Neural cell (in vitro differentiated cells): ENCODE results near the gene DDX47. TPM values are rescaled to one million over a fixed set of nuclear protein-coding genes. Genes with fewer than 3 reads are reported as not detected.

ENCODE experiments used
- H2AFZ ChIP-seq: fragments of 200-600, 300-800 bp; sonication (generic), shearing (Covaris generic); 2 replicates; pipeline ENCODE4 v1.6.0; 2014; ENCODE audit warnings: low read depth, mild to moderate bottlenecking, antibody characterized with exemption, low read length, moderate library complexity
- H3F3A ChIP-seq: fragments of 200-600 bp; shearing (Covaris generic); 2 replicates; pipeline ENCODE4 v1.6.1; 2016; ENCODE audit warnings: mild to moderate bottlenecking, moderate library complexity, mixed read lengths, antibody characterized with exemption, low read length; ENCODE audit not compliant: insufficient read depth, poor library complexity, severe bottlenecking
- H3K27ac ChIP-seq: fragments of 200-600, 300-800 bp; sonication (generic), shearing (Covaris generic); 2 replicates; pipeline ENCODE4 v1.5.1; 2014; ENCODE audit warnings: mild to moderate bottlenecking, low read length, moderate library complexity
- H3K27me3 ChIP-seq: fragments of 300-800, 200-600 bp; sonication (generic), shearing (Covaris generic); 2 replicates; pipeline ENCODE4 v1.6.0; 2014; ENCODE audit warnings: mild to moderate bottlenecking, low read depth, low read length, moderate library complexity; ENCODE audit not compliant: insufficient read depth
- H3K36me3 ChIP-seq: fragments of 300-800, 200-600 bp; sonication (generic), shearing (Covaris generic); 2 replicates; pipeline ENCODE4 v1.5.1; 2014; ENCODE audit warnings: mild to moderate bottlenecking, antibody characterized with exemption, low read length, moderate library complexity; ENCODE audit not compliant: insufficient read depth
- H3K4me2 ChIP-seq: fragments of 300-800, 200-600 bp; sonication (generic), shearing (Covaris generic); 2 replicates; pipeline ENCODE4 v1.6.0; 2014; ENCODE audit warnings: mild to moderate bottlenecking, low read length
- H3K4me3 ChIP-seq: fragments of 300-800, 200-600 bp; sonication (generic), shearing (Covaris generic); 2 replicates; pipeline ENCODE4 v1.5.1; 2014; ENCODE audit warnings: mild to moderate bottlenecking, low read length, moderate library complexity
- H3K79me2 ChIP-seq: fragments of 200-600 bp; shearing (Covaris generic); replicated peaks from 2 replicates; pipeline ENCODE4 v1.6.0; 2014; ENCODE audit warnings: mild to moderate bottlenecking, low read length, moderate library complexity; ENCODE audit not compliant: insufficient read depth
- H3K9ac ChIP-seq: fragments of 300-800, 200-600 bp; sonication (generic), shearing (Covaris generic); 2 replicates; pipeline ENCODE4 v1.6.1; 2016; ENCODE audit warnings: mild to moderate bottlenecking, low read length, mixed read lengths
- H3K9me2 ChIP-seq: fragments of 200-600 bp; shearing (Covaris generic); 2 replicates; pipeline ENCODE4 v1.6.1; 2016; ENCODE audit warnings: mild to moderate bottlenecking, low read length, mixed read lengths; ENCODE audit not compliant: insufficient read depth
- H3K9me3 ChIP-seq: fragments of 200-600, 300-800 bp; sonication (generic), shearing (Covaris generic); 2 replicates; pipeline ENCODE4 v1.6.1; 2016; ENCODE audit warnings: mild to moderate bottlenecking, mixed run types, low read length, moderate library complexity, mixed read lengths
- H4K20me1 ChIP-seq: fragments of 200-600 bp; shearing (Covaris generic); 2 replicates; pipeline ENCODE4 v1.6.1; 2016; ENCODE audit warnings: mild to moderate bottlenecking, mixed run types; ENCODE audit not compliant: insufficient read depth
- CTCF ChIP-seq: fragments of 450-650 bp; IDR thresholded peaks from 2 replicates; pipeline ENCODE4 v1.5.1; 2014; ENCODE audit warnings: antibody characterized with exemption, mild to moderate bottlenecking, moderate library complexity; ENCODE audit not compliant: poor library complexity, severe bottlenecking
- EP300 ChIP-seq: fragments of 450-650 bp; conservative IDR thresholded peaks from 2 replicates; pipeline ENCODE4 v1.6.1; 2014; ENCODE audit warnings: antibody characterized with exemption, mild to moderate bottlenecking, moderate library complexity; ENCODE audit not compliant: poor library complexity, severe bottlenecking
- EZH2 ChIP-seq: fragments of 200-600, 300-800 bp; shearing (Covaris generic), sonication (generic); IDR thresholded peaks from 2 replicates; pipeline ENCODE4 v1.6.1; 2014; ENCODE audit warnings: antibody characterized with exemption, low read length, borderline replicate concordance, mild to moderate bottlenecking; ENCODE audit not compliant: insufficient read depth, poor library complexity, severe bottlenecking
- MXI1 ChIP-seq: fragments of 450-650 bp; conservative IDR thresholded peaks from 2 replicates; pipeline ENCODE4 v1.6.1; 2014; ENCODE audit warnings: antibody characterized with exemption, mild to moderate bottlenecking; ENCODE audit not compliant: poor library complexity, severe bottlenecking
- POLR2AphosphoS5 ChIP-seq: IDR thresholded peaks from 2 replicates; pipeline ENCODE4 v1.6.1; 2012
- RAD21 ChIP-seq: fragments of 450-650 bp; conservative IDR thresholded peaks from 2 replicates; pipeline ENCODE4 v1.6.1; 2014; ENCODE audit warnings: antibody characterized with exemption, mild to moderate bottlenecking, moderate library complexity
- REST ChIP-seq: IDR thresholded peaks from 2 replicates; pipeline ENCODE4 v1.6.1; 2012; ENCODE audit warnings: borderline replicate concordance
- SMC3 ChIP-seq: fragments of 450-650 bp; conservative IDR thresholded peaks from 2 replicates; pipeline ENCODE4 v1.6.1; 2014; ENCODE audit warnings: antibody characterized with exemption, mild to moderate bottlenecking, moderate library complexity; ENCODE audit not compliant: poor library complexity
- TAF1 ChIP-seq: IDR thresholded peaks from 2 replicates; pipeline ENCODE4 v1.6.1; 2012; ENCODE audit warnings: low read depth
- polyA plus RNA-seq: library from polyadenylated mRNA; depleted of rRNA; stranded (reverse); fragments of >200 nt; gene quantifications from 2 replicates; pipeline ENCODE4 v1.2.3, GENCODE V29; 2014

Gene DDX47
- polyA plus RNA-seq, 1 donor from 2014 or later, result 97.6 TPM

GRCh38 chr12:12784911-12785814, 28.0 kb upstream of the DDX47 start, which contains the start of gene APOLD1:
APOLD1 (plus strand) TSS chr12:12785659; CDS start chr12:12785692, 33 bp downstream.
- H3K27ac ChIP-seq, result no peak within 1 kb of the TSS
- no peaks in the 10 kb centered on the region for H4K20me1 ChIP-seq

More at GRCh38 chr12:12784911-12785814, 28.0 kb upstream of the DDX47 start, which contains the start of gene APOLD1:
- no peaks in the 10 kb centered on the region for H3F3A ChIP-seq
- no peak within 1 kb of the TSS for H3K9ac ChIP-seq
- no peak within 1 kb of the TSS for H3K4me2 ChIP-seq
- no peaks in the 10 kb centered on the region for H3K27me3 ChIP-seq
- H2AFZ ChIP-seq, result no peak within 1 kb of the TSS
- TF ChIP-seq MXI1 (no peak), CTCF (no peak), POLR2AphosphoS5 (no peak), EP300 (no peak), EZH2 (no peak), TAF1 (no peak), REST (no peak), SMC3 (no peak), RAD21 (no peak)
- H3K9me3 ChIP-seq, result no peaks in the 10 kb centered on the region
- no peaks in the 10 kb centered on the region for H3K79me2 ChIP-seq
- no peaks in the 10 kb centered on the region for H3K36me3 ChIP-seq
- H3K9me2 ChIP-seq, result no peaks in the 10 kb centered on the region
- H3K4me3 ChIP-seq, result peak within 1 kb of the TSS; percentile 61
